GM18499 (cell line): ENCODE data around the gene PARK7.

Experiments
- ATAC-seq: cut with Tn5 transposase; IDR thresholded peaks from one replicate; pipeline ENCODE4 v1.9.1; 2021; ENCODE audit warnings: moderate number of reproducible peaks; ENCODE audit not compliant: insufficient read depth, unreplicated experiment

The PARK7 gene

GRCh38 chr1:8004803-8005573, 43.5 kb downstream of the PARK7 start:
- ATAC-seq = no peak

- ATAC-seq = no peak
Measured at GRCh38 chr1:8006037-8006963, 44.8 kb downstream of the PARK7 start.

GRCh38 chr1:8009043-8010002, 47.8 kb downstream of the PARK7 start:
- no peak for ATAC-seq

GRCh38 chr1:8010080-8010664, 48.7 kb downstream of the PARK7 start:
- ATAC-seq = no peak

GRCh38 chr1:8011016-8011415, 49.5 kb downstream of the PARK7 start:
- no peak for ATAC-seq

DNA sequence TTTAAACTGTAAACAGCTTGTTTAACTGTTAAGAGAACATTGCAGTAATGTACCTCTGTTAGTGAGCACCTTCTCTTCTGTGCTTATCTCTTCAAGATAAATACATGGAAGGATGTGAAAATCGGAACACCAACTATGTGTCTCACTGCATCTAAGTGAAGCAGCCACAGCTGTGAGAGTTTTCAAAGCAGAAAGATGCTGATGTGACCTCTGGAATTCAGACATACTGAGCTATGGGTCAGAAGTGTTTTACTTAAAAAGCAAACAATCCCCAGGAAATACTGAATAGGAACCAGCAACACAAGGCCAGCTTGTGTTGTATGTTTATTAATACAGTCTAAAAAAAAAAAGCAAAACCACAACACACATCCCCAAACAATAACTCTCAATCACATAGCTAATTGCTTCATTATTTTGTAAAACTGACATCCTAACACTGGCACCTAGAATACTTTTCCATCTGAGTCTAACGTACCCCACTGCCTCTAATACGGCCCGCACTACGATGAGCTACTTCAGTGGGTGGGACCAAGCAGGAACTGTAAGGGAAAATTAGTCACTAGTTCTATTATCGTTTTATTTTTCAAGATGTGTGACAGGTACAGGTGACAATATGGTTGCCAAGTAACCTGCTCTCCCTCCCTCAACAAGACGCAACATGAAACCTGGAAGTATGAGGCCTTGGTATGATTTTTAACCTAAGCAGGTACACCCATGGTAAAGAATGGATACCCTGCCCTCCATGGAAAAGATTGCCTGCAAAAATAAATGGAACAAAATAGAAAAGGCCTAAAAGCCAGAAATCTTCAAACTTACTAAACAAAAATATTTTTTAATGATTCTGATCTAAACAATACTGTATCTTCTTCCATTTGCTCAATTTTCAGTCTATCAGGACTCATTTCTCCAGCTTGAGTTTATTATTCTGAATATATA, 50.7 kb downstream of the PARK7 start:
- no peak for ATAC-seq

DNA sequence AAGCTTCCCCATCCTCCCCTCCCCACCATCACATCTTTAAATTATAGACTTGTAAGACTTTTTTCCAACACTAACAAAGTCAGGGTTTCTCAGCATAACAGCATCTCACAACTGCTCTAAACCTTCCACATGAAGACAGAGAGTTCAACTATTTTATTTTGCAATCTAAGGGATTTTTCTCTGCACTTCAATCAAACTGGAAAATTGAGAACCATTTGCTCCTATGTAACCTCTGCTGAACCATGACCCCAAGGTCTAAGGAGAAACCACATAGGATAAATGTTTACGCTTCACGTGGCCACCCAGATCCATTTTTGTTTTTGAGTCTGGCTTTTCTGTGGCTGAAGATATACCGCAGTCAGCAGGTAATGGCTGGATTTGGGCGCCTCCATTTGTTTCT, 51.4 kb downstream of the PARK7 start:
- ATAC-seq = no peak

- ATAC-seq = no peak
Measured at GRCh38 chr1:8013399-8013798, 51.9 kb downstream of the PARK7 start.

DNA sequence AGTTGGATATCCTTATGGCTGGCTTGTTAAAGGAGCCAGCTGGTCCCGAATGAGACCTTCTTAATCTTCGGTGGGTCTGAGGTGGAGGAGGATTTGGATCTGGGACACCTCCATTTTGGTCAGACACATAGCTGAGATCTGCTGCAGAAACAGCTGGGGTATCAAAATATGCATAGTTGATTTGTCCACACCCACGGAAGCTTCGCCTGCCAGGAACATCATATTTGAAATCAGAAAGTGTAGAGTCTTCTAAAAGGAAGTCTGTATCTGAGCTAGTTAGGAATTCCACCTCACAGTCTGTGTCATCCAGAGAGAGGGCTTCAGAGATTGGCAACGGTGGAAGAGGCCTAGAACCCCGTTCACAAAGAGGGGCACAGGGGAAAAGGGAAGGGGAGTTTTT, 52.3 kb downstream of the PARK7 start:
- ATAC-seq = no peak

DNA sequence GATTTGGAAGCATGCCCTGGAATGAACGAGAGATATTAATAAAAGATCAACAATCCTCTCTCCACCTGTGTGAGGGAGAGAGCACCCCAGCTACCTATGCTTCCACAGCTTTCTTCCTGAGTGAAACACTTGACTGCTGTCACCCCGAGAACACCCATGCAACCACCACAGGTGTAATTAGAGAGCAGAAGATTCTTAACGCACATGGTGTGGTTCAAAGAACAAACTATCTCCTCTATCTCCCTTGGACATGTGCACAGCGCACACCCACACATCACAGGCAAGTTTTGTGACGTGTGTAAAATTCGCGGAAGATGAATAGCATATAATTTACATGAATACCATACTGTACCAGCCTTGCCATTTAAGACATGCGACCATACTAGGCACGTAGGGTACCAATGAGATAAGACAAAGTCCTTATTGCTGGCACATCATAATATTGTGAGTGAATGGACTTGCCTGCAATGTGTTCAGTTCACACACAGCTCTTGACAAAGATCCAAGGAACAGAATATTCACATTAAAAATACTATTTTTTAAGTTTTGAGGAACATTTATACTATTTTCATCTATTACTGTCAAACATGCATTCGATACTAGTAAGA, 53.0 kb downstream of the PARK7 start:
- ATAC-seq = no peak

GRCh38 chr1:8015036-8015808, 53.7 kb downstream of the PARK7 start:
- ATAC-seq = no peak

DNA sequence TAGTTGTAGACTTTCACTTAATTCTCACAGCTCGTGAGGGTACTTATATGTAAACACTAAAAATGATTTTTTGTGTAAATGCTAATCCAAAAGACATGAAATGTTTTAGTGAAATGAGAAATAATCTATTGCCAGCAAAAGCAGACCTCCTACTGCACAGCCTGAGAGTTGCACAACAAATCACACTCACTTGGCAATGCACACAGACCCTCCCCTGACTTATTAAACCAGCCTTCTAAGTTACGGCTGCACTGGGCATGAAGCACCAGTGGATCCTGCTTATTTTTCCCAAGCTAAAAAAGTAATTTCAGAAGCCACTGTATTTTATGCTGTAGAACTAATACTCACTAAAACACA, 54.3 kb downstream of the PARK7 start:
- no peak for ATAC-seq

DNA sequence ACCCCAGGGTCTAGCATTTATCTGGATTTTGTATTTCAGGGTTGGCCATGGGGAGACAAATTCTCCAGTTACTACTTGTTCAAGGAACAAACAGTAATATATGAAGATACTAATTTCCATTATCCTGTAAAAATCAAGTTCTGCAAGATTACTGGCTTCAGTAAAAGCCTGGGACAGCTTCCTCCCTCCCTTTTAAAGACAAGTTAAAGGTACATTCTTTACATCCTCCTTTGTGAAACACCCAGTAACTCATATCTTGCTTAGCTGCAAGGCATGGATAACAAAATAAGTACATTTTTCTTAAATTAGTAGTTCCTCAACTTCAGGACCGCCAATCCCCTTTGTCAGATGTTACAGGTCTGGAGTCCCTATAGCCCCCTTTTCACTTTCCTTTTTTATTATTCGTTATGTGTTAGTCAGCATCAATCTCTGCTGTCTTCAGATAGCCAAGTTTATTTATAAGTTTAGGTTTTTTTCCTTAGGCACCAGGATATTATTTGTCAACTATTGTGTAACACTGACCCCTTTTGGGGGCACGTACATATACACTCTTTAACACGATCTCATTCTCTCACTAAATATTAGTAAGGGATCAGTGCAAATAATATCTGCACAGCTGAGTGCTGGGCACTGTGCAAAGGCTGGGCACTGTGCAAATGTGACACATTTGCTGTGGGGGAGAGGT, 54.8 kb downstream of the PARK7 start:
- no peak for ATAC-seq

DNA sequence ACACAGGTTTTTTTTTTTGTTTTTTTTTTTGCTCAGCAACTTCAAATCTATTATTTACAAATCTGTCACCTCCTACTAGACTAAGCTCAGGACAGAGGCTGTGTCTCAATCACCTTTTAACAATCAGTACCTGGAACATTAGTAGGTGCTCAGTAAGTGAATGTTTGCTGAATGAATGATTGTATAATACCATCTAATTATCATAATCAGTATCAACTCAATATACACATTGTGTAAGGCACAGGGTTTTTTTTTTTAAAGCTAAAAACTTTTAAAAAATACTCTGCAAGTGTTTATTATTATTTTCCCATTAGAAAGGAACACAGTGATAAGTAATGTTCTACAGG, 55.4 kb downstream of the PARK7 start:
- no peak for ATAC-seq

DNA sequence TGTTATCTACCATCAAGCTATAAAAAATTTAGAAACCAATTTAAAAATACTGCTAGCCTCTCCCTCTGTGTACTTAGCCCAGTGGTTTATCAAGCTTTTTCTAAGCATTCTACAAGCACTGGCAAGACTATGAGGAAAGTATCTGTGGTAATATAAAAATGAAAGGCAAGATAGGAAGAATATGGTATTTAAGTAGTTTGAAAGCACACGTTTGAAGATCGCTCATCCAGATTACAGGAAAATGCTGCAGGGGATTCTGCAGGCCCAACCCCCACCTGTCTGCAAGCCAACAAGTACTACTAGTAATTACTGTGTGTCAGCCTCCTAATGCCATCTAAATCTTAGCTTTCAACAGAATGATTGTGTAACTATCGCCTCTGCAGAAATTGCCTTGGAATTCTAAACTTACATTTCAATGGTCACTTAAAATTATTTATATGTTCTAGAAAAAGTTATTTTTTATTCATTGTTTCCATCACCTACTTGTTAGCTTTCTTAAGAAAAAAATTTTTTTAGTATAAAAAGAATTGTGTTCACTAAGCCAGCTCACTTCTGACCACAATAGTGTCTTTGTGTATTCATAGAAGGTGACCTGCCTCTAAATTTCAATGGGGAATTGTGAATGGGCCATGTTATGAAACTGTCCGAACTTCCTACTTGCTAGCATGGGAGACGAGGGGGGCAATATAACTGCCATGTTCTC, 56.1 kb downstream of the PARK7 start:
- ATAC-seq = no peak

- no peak for ATAC-seq
Measured at GRCh38 chr1:8018492-8019228, 57.1 kb downstream of the PARK7 start.
